SU-DHL-6 (cell line): ENCODE data around the gene LINGO1.

ENCODE experiments used
- H2AFZ ChIP-seq: fragments of 200-600 bp; sonication (generic); 2 replicates; pipeline ENCODE4 v1.6.1; 2014; ENCODE audit warnings: low read depth, mild to moderate bottlenecking, moderate library complexity, mixed read lengths, antibody characterized with exemption, low read length; ENCODE audit not compliant: severe bottlenecking
- H3F3A ChIP-seq: fragments of 200-600 bp; shearing (Covaris generic); 2 replicates; pipeline ENCODE4 v1.6.0; 2016; ENCODE audit warnings: antibody characterized with exemption, mild to moderate bottlenecking; ENCODE audit not compliant: insufficient read depth
- H3K27ac ChIP-seq: fragments of 200-600 bp; sonication (generic); 2 replicates; pipeline ENCODE4 v1.5.1; 2016; ENCODE audit warnings: low read depth, mild to moderate bottlenecking, low read length, moderate library complexity, mixed read lengths
- H3K27me3 ChIP-seq: fragments of 200-600 bp; sonication (generic), shearing (Covaris generic); 2 replicates; pipeline ENCODE4 v1.6.0; 2014; ENCODE audit warnings: mild to moderate bottlenecking, low read length
- H3K36me3 ChIP-seq: fragments of 200-600 bp; sonication (generic); 2 replicates; pipeline ENCODE4 v1.6.1; 2014; ENCODE audit warnings: mild to moderate bottlenecking, low read length, mixed read lengths
- H3K4me2 ChIP-seq: fragments of 300-600, 200-600 bp; shearing (Covaris generic), sonication (generic); 2 replicates; pipeline ENCODE4 v1.6.0; 2014; ENCODE audit warnings: low read length, low read depth, mild to moderate bottlenecking; ENCODE audit not compliant: poor library complexity, severe bottlenecking
- H3K4me3 ChIP-seq: fragments of 200-600 bp; sonication (generic); 2 replicates; pipeline ENCODE4 v1.5.1; 2014; ENCODE audit warnings: antibody characterized with exemption, low read length, mild to moderate bottlenecking, mixed read lengths; ENCODE audit not compliant: insufficient read depth, poor library complexity, severe bottlenecking
- H3K79me2 ChIP-seq: fragments of 200-600 bp; sonication (generic); 2 replicates; pipeline ENCODE4 v1.6.1; 2014; ENCODE audit warnings: mild to moderate bottlenecking, low read length, moderate library complexity; ENCODE audit not compliant: insufficient read depth
- H3K9ac ChIP-seq: fragments of 200-600 bp; sonication (generic); 2 replicates; pipeline ENCODE4 v1.7.0; 2014; ENCODE audit warnings: mild to moderate bottlenecking, low read length
- H3K9me2 ChIP-seq: fragments of 200-600 bp; sonication (generic); replicated peaks from 2 replicates; pipeline ENCODE4 v1.6.1; 2014; ENCODE audit warnings: low read length; ENCODE audit not compliant: insufficient read depth
- H3K9me3 ChIP-seq: fragments of 200-600 bp; sonication (generic); 2 replicates; pipeline ENCODE4 v1.6.1; 2014; ENCODE audit warnings: low read length, mixed read lengths; ENCODE audit not compliant: insufficient read depth
- H4K20me1 ChIP-seq: fragments of 200-600 bp; sonication (generic); 2 replicates; pipeline ENCODE4 v1.6.1; 2014; ENCODE audit warnings: low read depth, mild to moderate bottlenecking, antibody characterized with exemption, low read length, moderate library complexity, mixed read lengths
- CTCF ChIP-seq: fragments of 200-600 bp; sonication (generic); IDR thresholded peaks from one replicate; pipeline ENCODE4 v1.5.1; 2017; ENCODE audit warnings: antibody characterized with exemption, mild to moderate bottlenecking, low read length, moderate library complexity; ENCODE audit not compliant: insufficient read depth, poor library complexity, severe bottlenecking
- EZH2phosphoT487 ChIP-seq: fragments of 200-600 bp; sonication (generic), shearing (Covaris generic); conservative IDR thresholded peaks from 2 replicates; pipeline ENCODE4 v1.6.1; 2018; ENCODE audit warnings: mild to moderate bottlenecking, antibody characterized with exemption, low read length, moderate library complexity, mixed read lengths

LINGO1 gene

GRCh38 chr15:77581896-77582569, 50.7 kb downstream of the LINGO1 start:
- Histone ChIP-seq H3K27me3 (no peaks in the 10 kb centered on the region), H2AFZ (no peak overlapping the region), H3K9me2 (no peaks in the 10 kb centered on the region), H3K27ac (no peak overlapping the region), H3F3A (no peaks in the 10 kb centered on the region), H4K20me1 (no peaks in the 10 kb centered on the region), H3K79me2 (no peaks in the 10 kb centered on the region), H3K4me3 (no peak overlapping the region), H3K9ac (no peak overlapping the region), H3K36me3 (no peaks in the 10 kb centered on the region), H3K9me3 (no peaks in the 10 kb centered on the region), H3K4me2 (no peak overlapping the region)
- TF ChIP-seq CTCF (no peak), EZH2phosphoT487 (no peak)

- no peaks in the 10 kb centered on the region for H3F3A ChIP-seq
- H3K9me3 ChIP-seq = no peaks in the 10 kb centered on the region
- no peak overlapping the region for H3K4me3 ChIP-seq
- no peaks in the 10 kb centered on the region for H3K9me2 ChIP-seq
- no peaks in the 10 kb centered on the region for H3K27me3 ChIP-seq
- no peaks in the 10 kb centered on the region for H3K79me2 ChIP-seq
- no peaks in the 10 kb centered on the region for H3K36me3 ChIP-seq
- no peak overlapping the region for H2AFZ ChIP-seq
- TF ChIP-seq CTCF (no peak), EZH2phosphoT487 (no peak)
- H4K20me1 ChIP-seq = no peaks in the 10 kb centered on the region
- H3K27ac ChIP-seq = no peak overlapping the region
- no peak overlapping the region for H3K9ac ChIP-seq
- H3K4me2 ChIP-seq = no peak overlapping the region
Observed at GRCh38 chr15:77580996-77581682, 51.6 kb downstream of the LINGO1 start.

- Histone ChIP-seq H3K79me2 (no peaks in the 10 kb centered on the region), H3K27ac (no peak overlapping the region), H3K9me2 (no peaks in the 10 kb centered on the region), H3K9me3 (no peaks in the 10 kb centered on the region), H3K4me2 (no peak overlapping the region), H2AFZ (no peak overlapping the region), H3K36me3 (no peaks in the 10 kb centered on the region), H3K4me3 (no peak overlapping the region), H3F3A (no peaks in the 10 kb centered on the region), H3K27me3 (no peaks in the 10 kb centered on the region), H3K9ac (no peak overlapping the region), H4K20me1 (no peaks in the 10 kb centered on the region)
- TF ChIP-seq CTCF (no peak), EZH2phosphoT487 (no peak)
Observed at GRCh38 chr15:77579498-77580188, 53.1 kb downstream of the LINGO1 start.
